GM23338 (cell line): ENCODE data around the gene CACNA1C. TPM values are rescaled to one million over a fixed set of nuclear protein-coding genes. Genes with fewer than 3 reads are reported as not detected.

Source experiments
- CREB1 ChIP-seq: fragments of 250-450 bp; sonication (Bioruptor Pico); IDR thresholded peaks from 2 replicates; pipeline ENCODE4 v1.5.0; 2020; ENCODE audit warnings: low read depth, mild to moderate bottlenecking, moderate library complexity
- NANOG ChIP-seq: IDR thresholded peaks from 2 replicates; pipeline ENCODE4 v1.6.1; 2016; ENCODE audit warnings: antibody characterized with exemption, borderline replicate concordance
- POLR2AphosphoS5 ChIP-seq: IDR thresholded peaks from 2 replicates; pipeline ENCODE4 v1.6.1; 2016; ENCODE audit warnings: antibody characterized with exemption, low read depth
- ZNF114 ChIP-seq: fragments of 250-450 bp; sonication (Bioruptor Pico); IDR thresholded peaks from 2 replicates; pipeline ENCODE4 v1.5.0; 2020; ENCODE audit warnings: mild to moderate bottlenecking, moderate library complexity
- polyA plus RNA-seq: library from polyadenylated mRNA; unstranded; fragments of >200 nt; fragmentation: Nextera tagmentation; extraction: Ambion mirVana; gene quantifications from 2 replicates; pipeline ENCODE4 v1.2.1, GENCODE V29; 2016
- total RNA-seq: library from RNA; depleted of rRNA; stranded (reverse); fragments of >200 nt; shearing (Covaris generic); gene quantifications from 2 replicates; pipeline ENCODE4 v1.2.3, GENCODE V29; 2014
- TF ChIP-seq, protein P1 (sequence below): fragments of 250-450 bp; sonication (Bioruptor Pico); IDR thresholded peaks from 2 replicates; pipeline ENCODE4 v1.5.0; 2020; ENCODE audit warnings: mild to moderate bottlenecking, moderate library complexity
- TF ChIP-seq, protein P2 (sequence below): IDR thresholded peaks from one replicate; pipeline ENCODE4 v1.6.1; 2018; ENCODE audit warnings: antibody characterized with exemption; ENCODE audit not compliant: unreplicated experiment

Gene CACNA1C
- total and polyA plus RNA-seq, 2 experiments from 2014 or later: 0.78 to 2.1 TPM

DNA sequence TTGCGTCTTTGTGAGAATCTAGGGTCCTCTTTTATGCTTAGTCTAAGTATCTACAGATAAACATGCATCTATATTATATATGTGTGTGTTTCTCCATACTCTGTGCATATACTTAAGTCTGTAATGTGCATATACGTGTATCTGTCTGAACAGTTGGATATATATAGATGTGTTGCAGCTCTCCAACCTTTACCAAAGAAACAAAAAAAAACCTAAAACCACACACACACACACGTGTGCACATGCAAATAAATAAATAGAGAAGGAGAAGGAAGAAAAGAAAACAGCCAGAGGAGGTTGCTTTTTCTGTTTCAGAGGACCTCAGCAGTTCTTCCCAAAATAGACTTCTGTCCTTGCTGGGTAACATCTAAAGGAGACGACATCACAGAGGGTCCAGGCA lies 244.9 kb downstream of the CACNA1C start (continued):
- TF ChIP-seq, protein P1, sequence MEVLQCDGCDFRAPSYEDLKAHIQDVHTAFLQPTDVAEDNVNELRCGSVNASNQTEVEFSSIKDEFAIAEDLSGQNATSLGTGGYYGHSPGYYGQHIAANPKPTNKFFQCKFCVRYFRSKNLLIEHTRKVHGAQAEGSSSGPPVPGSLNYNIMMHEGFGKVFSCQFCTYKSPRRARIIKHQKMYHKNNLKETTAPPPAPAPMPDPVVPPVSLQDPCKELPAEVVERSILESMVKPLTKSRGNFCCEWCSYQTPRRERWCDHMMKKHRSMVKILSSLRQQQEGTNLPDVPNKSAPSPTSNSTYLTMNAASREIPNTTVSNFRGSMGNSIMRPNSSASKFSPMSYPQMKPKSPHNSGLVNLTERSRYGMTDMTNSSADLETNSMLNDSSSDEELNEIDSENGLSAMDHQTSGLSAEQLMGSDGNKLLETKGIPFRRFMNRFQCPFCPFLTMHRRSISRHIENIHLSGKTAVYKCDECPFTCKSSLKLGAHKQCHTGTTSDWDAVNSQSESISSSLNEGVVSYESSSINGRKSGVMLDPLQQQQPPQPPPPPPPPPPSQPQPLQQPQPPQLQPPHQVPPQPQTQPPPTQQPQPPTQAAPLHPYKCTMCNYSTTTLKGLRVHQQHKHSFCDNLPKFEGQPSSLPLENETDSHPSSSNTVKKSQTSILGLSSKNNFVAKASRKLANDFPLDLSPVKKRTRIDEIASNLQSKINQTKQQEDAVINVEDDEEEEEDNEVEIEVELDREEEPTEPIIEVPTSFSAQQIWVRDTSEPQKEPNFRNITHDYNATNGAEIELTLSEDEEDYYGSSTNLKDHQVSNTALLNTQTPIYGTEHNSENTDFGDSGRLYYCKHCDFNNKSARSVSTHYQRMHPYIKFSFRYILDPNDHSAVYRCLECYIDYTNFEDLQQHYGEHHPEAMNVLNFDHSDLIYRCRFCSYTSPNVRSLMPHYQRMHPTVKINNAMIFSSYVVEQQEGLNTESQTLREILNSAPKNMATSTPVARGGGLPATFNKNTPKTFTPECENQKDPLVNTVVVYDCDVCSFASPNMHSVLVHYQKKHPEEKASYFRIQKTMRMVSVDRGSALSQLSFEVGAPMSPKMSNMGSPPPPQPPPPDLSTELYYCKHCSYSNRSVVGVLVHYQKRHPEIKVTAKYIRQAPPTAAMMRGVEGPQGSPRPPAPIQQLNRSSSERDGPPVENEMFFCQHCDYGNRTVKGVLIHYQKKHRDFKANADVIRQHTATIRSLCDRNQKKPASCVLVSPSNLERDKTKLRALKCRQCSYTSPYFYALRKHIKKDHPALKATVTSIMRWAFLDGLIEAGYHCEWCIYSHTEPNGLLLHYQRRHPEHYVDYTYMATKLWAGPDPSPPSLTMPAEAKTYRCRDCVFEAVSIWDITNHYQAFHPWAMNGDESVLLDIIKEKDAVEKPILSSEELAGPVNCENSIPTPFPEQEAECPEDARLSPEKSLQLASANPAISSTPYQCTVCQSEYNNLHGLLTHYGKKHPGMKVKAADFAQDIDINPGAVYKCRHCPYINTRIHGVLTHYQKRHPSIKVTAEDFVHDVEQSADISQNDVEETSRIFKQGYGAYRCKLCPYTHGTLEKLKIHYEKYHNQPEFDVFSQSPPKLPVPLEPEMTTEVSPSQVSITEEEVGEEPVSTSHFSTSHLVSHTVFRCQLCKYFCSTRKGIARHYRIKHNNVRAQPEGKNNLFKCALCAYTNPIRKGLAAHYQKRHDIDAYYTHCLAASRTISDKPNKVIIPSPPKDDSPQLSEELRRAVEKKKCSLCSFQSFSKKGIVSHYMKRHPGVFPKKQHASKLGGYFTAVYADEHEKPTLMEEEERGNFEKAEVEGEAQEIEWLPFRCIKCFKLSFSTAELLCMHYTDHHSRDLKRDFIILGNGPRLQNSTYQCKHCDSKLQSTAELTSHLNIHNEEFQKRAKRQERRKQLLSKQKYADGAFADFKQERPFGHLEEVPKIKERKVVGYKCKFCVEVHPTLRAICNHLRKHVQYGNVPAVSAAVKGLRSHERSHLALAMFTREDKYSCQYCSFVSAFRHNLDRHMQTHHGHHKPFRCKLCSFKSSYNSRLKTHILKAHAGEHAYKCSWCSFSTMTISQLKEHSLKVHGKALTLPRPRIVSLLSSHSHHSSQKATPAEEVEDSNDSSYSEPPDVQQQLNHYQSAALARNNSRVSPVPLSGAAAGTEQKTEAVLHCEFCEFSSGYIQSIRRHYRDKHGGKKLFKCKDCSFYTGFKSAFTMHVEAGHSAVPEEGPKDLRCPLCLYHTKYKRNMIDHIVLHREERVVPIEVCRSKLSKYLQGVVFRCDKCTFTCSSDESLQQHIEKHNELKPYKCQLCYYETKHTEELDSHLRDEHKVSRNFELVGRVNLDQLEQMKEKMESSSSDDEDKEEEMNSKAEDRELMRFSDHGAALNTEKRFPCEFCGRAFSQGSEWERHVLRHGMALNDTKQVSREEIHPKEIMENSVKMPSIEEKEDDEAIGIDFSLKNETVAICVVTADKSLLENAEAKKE (CRISPR knock-in tag): no peak
- no peak for TF ChIP-seq POLR2AphosphoS5
- TF ChIP-seq, protein P2, sequence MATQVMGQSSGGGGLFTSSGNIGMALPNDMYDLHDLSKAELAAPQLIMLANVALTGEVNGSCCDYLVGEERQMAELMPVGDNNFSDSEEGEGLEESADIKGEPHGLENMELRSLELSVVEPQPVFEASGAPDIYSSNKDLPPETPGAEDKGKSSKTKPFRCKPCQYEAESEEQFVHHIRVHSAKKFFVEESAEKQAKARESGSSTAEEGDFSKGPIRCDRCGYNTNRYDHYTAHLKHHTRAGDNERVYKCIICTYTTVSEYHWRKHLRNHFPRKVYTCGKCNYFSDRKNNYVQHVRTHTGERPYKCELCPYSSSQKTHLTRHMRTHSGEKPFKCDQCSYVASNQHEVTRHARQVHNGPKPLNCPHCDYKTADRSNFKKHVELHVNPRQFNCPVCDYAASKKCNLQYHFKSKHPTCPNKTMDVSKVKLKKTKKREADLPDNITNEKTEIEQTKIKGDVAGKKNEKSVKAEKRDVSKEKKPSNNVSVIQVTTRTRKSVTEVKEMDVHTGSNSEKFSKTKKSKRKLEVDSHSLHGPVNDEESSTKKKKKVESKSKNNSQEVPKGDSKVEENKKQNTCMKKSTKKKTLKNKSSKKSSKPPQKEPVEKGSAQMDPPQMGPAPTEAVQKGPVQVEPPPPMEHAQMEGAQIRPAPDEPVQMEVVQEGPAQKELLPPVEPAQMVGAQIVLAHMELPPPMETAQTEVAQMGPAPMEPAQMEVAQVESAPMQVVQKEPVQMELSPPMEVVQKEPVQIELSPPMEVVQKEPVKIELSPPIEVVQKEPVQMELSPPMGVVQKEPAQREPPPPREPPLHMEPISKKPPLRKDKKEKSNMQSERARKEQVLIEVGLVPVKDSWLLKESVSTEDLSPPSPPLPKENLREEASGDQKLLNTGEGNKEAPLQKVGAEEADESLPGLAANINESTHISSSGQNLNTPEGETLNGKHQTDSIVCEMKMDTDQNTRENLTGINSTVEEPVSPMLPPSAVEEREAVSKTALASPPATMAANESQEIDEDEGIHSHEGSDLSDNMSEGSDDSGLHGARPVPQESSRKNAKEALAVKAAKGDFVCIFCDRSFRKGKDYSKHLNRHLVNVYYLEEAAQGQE: no peak
- TF ChIP-seq ZNF114 (CRISPR knock-in tag): no peak
- TF ChIP-seq NANOG: no peak
- TF ChIP-seq CREB1 (CRISPR knock-in tag): no peak
